ENCODE measurements around the gene AVP.
"Not testable (repeated sequence)": the region's sequence is repeated elsewhere in the genome, so short reads cannot be mapped to it uniquely, and the experiment has no call there.

Gene AVP

GRCh38 chr20:3084283-3084985, at the start of gene AVP:
Gene AVP (minus strand): TSS chr20:3084724. CDS start chr20:3084674, 50 bp downstream.
- no peak for DNase-seq

GRCh38 chr20:3134151-3134550, 49.6 kb upstream of the AVP start:
- DNase-seq: no peak

- DNase-seq: no peak
These were observed 48.6 kb upstream of the AVP start for GRCh38 chr20:3133155-3133554.

GRCh38 chr20:3130051-3130600, 45.6 kb upstream of the AVP start:
- DNase-seq: no peak

- DNase-seq: no peak
These were observed 44.6 kb upstream of the AVP start for GRCh38 chr20:3129094-3129493.

GRCh38 chr20:3128275-3128984, 43.9 kb upstream of the AVP start:
- no peak for DNase-seq

- DNase-seq: no peak
These were observed 42.0 kb upstream of the AVP start for GRCh38 chr20:3126527-3126859.

GRCh38 chr20:3125776-3126526, 41.4 kb upstream of the AVP start:
- not testable (repeated sequence) for DNase-seq

- not testable (repeated sequence) for DNase-seq
These were observed 40.4 kb upstream of the AVP start for GRCh38 chr20:3124773-3125560.

- DNase-seq: not testable (repeated sequence)
These were observed 39.6 kb upstream of the AVP start for GRCh38 chr20:3124163-3124562.

- DNase-seq: no peak
These were observed 39.0 kb upstream of the AVP start for GRCh38 chr20:3123542-3123941.

- DNase-seq: no peak
These were observed 37.6 kb upstream of the AVP start for GRCh38 chr20:3121955-3122610.

- no peak for DNase-seq
These were observed 36.9 kb upstream of the AVP start for GRCh38 chr20:3121271-3121911.

GRCh38 chr20:3119044-3119443, 34.5 kb upstream of the AVP start:
- no peak for DNase-seq

GRCh38 chr20:3117839-3118379, 33.4 kb upstream of the AVP start:
- not testable (repeated sequence) for DNase-seq

GRCh38 chr20:3116341-3116740, 31.8 kb upstream of the AVP start:
- DNase-seq: no peak

- no peak for DNase-seq
These were observed 30.9 kb upstream of the AVP start for GRCh38 chr20:3115190-3116107.

GRCh38 chr20:3111995-3112394, 27.5 kb upstream of the AVP start:
- no peak for DNase-seq

- DNase-seq: no peak
These were observed 27.0 kb upstream of the AVP start for GRCh38 chr20:3111507-3111906.
